Measurements from ENCODE around the gene CORT. TPM values are rescaled to one million over a fixed set of nuclear protein-coding genes. Genes with fewer than 3 reads are reported as not detected.
A peak's percentile ranks its signal among the peaks of the same experiment; 100 is the strongest.

Gene CORT
- polyA plus RNA-seq, 1 experiment = not detected

DNA sequence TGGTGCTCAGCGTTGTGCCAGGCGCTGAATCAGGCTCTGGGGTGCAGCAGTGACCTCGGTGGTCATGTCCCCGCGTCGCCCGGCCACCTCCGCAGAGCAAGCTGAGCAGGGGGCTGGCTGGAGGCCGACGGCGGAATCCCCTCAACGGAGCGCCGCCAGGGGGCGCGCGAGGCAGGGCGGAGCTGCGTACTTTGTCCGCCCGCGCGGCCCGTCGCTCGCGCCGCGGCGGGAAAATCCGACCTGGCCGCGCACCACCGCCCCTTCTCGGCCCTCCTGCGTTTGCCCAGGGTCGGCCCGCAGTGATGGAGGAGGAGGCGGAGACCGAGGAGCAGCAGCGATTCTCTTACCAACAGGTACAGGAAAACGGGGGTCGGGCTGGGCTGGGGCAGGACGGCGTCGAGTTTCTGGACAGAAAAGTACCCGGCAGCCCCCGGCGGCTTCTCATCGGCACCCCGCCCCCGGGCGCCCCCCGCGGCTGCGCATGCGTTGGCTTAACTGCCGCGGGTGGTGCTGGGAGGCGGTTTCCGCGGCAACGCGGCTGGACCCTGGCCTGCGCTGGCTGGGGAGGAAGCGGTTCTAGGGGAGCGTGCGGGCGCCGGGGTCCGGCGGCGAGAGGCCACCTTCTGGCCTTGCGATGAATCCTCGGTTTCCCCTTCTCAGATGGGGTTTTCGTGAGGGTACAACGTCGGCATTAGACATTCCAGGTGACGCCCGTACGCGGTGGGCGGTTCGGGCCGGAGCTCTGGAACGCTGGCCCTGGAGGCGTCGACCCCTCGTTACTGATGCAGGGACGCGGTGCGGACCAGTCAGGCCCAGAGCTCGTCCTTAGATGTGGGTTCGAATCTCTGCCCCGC is 19.4 kb upstream of the CORT start, which contains the start of gene CENPS:
CENPS (plus strand) TSS at position 218 of the 854 bp plus-strand sequence; CDS start at position 303, 85 bp downstream.
- POLR2A ChIA-PET = interaction anchor here (0.6 to 1.9 kb wide), 5 partner anchors 11 to 64 kb away, joined by 4 to 7 read pairs (median 6); partner anchors contain the start of gene PGD
- DNase-seq (ENCODE audit: low read depth, low spot score) = peak; percentile 55
- CTCF ChIA-PET = interaction anchor here (0.6 to 4.8 kb wide), 21 partner anchors 10 to 746 kb away, joined by 3 to 98 read pairs (median 4); no protein-coding TSS in a partner anchor
- H3K27me3 ChIP-seq (ENCODE audit: control insufficient read depth, insufficient read depth, low read length) = no peaks in the 10 kb centered on the region
- TF ChIP-seq, protein P1, sequence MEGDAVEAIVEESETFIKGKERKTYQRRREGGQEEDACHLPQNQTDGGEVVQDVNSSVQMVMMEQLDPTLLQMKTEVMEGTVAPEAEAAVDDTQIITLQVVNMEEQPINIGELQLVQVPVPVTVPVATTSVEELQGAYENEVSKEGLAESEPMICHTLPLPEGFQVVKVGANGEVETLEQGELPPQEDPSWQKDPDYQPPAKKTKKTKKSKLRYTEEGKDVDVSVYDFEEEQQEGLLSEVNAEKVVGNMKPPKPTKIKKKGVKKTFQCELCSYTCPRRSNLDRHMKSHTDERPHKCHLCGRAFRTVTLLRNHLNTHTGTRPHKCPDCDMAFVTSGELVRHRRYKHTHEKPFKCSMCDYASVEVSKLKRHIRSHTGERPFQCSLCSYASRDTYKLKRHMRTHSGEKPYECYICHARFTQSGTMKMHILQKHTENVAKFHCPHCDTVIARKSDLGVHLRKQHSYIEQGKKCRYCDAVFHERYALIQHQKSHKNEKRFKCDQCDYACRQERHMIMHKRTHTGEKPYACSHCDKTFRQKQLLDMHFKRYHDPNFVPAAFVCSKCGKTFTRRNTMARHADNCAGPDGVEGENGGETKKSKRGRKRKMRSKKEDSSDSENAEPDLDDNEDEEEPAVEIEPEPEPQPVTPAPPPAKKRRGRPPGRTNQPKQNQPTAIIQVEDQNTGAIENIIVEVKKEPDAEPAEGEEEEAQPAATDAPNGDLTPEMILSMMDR (IDR thresholded peaks at IDR 0.05; ENCODE audit: low read depth, low read length) = peak; percentile 86
- H3K4me3 ChIP-seq (ENCODE audit: low read depth, low read length) = peak within 1 kb of the TSS; percentile 87
- no peaks in the 10 kb centered on the region; the same call in 1 of the 2 replicates for H3K9me3 ChIP-seq (ENCODE audit: control insufficient read depth, insufficient read depth, low read length)
- H3K27ac ChIP-seq (ENCODE audit: low read depth, low read length) = peak within 1 kb of the TSS; percentile 68

DNA sequence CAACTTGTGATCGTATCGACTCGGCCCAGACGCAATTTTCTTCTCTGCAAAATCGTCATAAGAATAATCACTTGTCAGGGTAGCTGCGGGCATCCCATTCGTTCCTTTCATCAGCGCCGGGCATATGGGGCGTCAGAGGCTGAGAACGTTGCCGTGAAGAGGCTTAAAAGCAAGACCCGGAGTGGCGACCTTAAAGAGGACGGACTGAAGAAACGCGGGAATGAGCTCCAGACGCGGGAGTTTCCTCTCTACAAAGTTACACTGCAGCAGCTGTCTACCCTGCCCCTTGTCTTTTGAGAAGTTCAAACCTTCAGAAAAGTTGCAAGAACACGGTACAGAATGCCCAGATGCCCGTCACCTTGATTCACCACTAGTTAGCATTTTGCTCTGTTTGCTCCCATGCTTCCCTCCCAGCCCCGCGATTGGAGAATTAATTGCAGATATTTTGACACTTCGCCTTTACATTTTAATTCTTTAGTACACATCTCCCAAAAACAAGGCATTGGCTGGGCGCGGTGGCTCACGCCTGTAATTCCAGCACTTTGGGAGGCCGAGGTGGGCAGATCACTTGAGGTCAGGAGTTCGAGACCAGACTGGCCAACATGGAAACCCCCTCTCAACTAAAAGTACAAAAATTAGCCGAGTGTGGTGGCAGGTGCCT is 18.6 kb upstream of the CORT start:
- DNase-seq (ENCODE audit: low read depth, low spot score) = no peak

DNA sequence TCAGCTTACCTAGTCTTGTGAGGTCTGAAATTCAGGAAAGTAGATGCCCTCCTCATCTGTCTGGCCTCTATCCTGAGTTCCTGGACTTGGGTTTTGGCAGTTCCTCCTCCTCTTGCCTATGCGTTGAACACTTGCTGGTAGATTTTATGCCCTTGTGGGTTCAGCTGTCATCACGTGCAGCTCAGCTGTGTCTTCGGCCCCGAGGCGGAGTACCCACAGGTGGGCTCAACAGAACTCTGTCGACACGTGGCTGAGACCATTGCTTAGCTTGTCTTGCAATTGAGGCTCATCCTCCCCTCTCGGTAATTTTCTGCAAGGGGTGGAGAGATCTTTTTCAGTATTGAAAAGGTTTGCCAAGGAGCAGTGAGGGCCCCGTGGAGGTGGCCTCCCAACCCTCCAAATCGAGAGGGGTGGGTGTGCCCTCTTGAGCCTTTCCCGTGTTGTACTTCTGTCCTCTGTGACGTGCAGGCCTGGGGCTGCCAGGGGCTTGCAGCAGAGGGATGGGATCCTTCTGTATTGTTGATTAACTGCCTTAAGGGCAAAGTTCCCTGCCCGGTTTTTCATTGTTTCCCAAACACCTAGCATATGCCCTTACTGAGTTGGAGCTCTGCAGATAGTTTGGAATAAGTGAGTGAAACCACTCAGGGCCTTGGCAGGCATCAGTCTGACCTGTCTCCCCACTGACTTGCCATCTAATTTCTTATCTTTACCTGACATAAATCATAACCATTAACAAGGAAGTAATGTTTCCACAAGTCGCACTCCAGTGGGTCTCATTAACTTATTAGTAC is 16.7 kb upstream of the CORT start:
- ChIA-PET POLR2A (no interaction called here), CTCF (interaction anchor here (3.9 to 4.2 kb wide), 2 partner anchors 9 to 61 kb away, joined by 15 to 21 read pairs; no protein-coding TSS in a partner anchor)
- no peak overlapping the region for H3K4me3 ChIP-seq (ENCODE audit: low read depth, low read length)
- TF ChIP-seq, protein P1 (IDR thresholded peaks at IDR 0.05; ENCODE audit: low read depth, low read length) = no peak
- H3K9me3 ChIP-seq (ENCODE audit: control insufficient read depth, insufficient read depth, low read length) = no peaks in the 10 kb centered on the region; the same call in 1 of the 2 replicates
- no peaks in the 10 kb centered on the region for H3K27me3 ChIP-seq (ENCODE audit: control insufficient read depth, insufficient read depth, low read length)
- DNase-seq (ENCODE audit: low read depth, low spot score) = no peak
- H3K27ac ChIP-seq (ENCODE audit: low read depth, low read length) = peak overlapping the region; percentile 31

More for the DNA sequence above, 18.6 kb upstream of the CORT start:
- ChIA-PET POLR2A (interaction anchor here (1.9 kb wide), 2 partner anchors 33 to 50 kb away, joined by 4 to 7 read pairs; partner anchors contain the start of gene PGD), CTCF (interaction anchor here (3.6 to 4.8 kb wide), 4 partner anchors 11 to 63 kb away, joined by 15 to 98 read pairs (median 53); no protein-coding TSS in a partner anchor)
- H3K4me3 ChIP-seq (ENCODE audit: low read depth, low read length) = peak overlapping the region; percentile 87
- H3K27me3 ChIP-seq (ENCODE audit: control insufficient read depth, insufficient read depth, low read length) = no peaks in the 10 kb centered on the region
- TF ChIP-seq, protein P1 (IDR thresholded peaks at IDR 0.05; ENCODE audit: low read depth, low read length) = no peak
- H3K27ac ChIP-seq (ENCODE audit: low read depth, low read length) = peak overlapping the region; percentile 68
- H3K9me3 ChIP-seq (ENCODE audit: control insufficient read depth, insufficient read depth, low read length) = no peaks in the 10 kb centered on the region; the same call in 1 of the 2 replicates

DNA sequence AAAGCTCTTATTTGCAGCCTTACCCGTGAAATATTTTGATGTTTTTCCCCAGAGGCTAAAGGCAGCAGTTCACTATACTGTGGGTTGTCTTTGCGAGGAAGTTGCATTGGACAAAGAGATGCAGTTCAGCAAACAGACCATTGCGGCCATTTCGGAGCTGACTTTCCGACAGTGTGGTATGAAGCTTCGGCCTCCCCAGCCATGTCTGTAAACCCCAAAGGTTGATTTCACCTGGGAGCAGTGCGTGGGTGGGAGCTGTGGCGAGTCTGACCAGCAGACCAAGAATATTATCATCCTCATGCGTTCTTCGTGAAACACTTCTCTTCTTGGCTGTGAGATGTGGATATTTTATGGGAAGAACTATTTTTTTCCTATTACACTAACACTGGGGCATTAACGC is 16.0 kb upstream of the CORT start:
- no peak overlapping the region for H3K4me3 ChIP-seq (ENCODE audit: low read depth, low read length)
- H3K27me3 ChIP-seq (ENCODE audit: control insufficient read depth, insufficient read depth, low read length) = no peaks in the 10 kb centered on the region
- CTCF ChIA-PET = interaction anchor here (0.9 to 3.9 kb wide), 2 partner anchors 61 to 74 kb away, joined by 3 to 21 read pairs; no protein-coding TSS in a partner anchor
- no peak overlapping the region for H3K27ac ChIP-seq (ENCODE audit: low read depth, low read length)
- H3K9me3 ChIP-seq (ENCODE audit: control insufficient read depth, insufficient read depth, low read length) = no peaks in the 10 kb centered on the region; the same call in 1 of the 2 replicates
- DNase-seq (ENCODE audit: low read depth, low spot score) = no peak
- POLR2A ChIA-PET = no interaction called here
- TF ChIP-seq, protein P1 (IDR thresholded peaks at IDR 0.05; ENCODE audit: low read depth, low read length) = no peak

Measured in AG04450 (cell line).